Measurements from ENCODE around the gene SAG. TPM values are rescaled to one million over a fixed set of nuclear protein-coding genes. Genes with fewer than 3 reads are reported as not detected.

The SAG gene
- total and polyA plus RNA-seq, 2 of the 13 experiments (the other 11 are each of a cell fraction or from before 2014, with no cell fraction given) = not detected

DNA sequence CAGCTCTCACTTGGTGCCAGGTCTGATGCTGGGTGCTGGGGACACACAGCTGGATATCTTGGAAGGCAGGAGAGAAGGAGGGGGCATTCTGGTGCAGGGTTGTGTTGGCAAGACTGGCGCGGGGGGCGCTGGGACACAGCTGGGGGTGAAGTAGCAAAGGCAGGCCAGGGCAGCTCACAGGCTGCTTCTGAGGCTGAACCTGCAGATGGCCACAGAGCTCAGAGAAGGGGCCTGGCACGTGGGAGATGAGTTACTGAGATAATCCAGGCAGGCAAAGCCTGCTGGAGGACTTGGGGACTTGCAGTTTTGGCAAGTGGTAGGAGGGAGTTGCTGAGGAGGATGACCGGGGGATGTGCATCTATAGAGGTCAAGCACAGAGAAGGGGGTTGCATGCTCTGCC, 30.4 kb downstream of the SAG start:
- CTCF ChIA-PET (ENCODE audit: low intra/inter-chr PET ratio, low total read pairs) = no interaction called here
- TF ChIP-seq BORCS8-MEF2B (CRISPR knock-in tag; IDR thresholded peaks at IDR 0.05) (0 out of 2 replicates have a peak, but pooled peaks have one; percentile 20), SCMH1 (CRISPR knock-in tag; IDR thresholded peaks at IDR 0.05; ENCODE audit: borderline replicate concordance) (no peak), TEAD3 (CRISPR knock-in tag; optimal IDR thresholded peaks at IDR 0.05; ENCODE audit: borderline replicate concordance) (no peak)
- TF ChIP-seq, protein P1, sequence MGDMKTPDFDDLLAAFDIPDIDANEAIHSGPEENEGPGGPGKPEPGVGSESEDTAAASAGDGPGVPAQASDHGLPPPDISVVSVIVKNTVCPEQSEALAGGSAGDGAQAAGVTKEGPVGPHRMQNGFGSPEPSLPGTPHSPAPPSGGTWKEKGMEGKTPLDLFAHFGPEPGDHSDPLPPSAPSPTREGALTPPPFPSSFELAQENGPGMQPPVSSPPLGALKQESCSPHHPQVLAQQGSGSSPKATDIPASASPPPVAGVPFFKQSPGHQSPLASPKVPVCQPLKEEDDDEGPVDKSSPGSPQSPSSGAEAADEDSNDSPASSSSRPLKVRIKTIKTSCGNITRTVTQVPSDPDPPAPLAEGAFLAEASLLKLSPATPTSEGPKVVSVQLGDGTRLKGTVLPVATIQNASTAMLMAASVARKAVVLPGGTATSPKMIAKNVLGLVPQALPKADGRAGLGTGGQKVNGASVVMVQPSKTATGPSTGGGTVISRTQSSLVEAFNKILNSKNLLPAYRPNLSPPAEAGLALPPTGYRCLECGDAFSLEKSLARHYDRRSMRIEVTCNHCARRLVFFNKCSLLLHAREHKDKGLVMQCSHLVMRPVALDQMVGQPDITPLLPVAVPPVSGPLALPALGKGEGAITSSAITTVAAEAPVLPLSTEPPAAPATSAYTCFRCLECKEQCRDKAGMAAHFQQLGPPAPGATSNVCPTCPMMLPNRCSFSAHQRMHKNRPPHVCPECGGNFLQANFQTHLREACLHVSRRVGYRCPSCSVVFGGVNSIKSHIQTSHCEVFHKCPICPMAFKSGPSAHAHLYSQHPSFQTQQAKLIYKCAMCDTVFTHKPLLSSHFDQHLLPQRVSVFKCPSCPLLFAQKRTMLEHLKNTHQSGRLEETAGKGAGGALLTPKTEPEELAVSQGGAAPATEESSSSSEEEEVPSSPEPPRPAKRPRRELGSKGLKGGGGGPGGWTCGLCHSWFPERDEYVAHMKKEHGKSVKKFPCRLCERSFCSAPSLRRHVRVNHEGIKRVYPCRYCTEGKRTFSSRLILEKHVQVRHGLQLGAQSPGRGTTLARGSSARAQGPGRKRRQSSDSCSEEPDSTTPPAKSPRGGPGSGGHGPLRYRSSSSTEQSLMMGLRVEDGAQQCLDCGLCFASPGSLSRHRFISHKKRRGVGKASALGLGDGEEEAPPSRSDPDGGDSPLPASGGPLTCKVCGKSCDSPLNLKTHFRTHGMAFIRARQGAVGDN (CRISPR knock-in tag; IDR thresholded peaks at IDR 0.05) = 0 out of 2 replicates have a peak, but pooled peaks have one; percentile 10
- H3K9me3 ChIP-seq (ENCODE audit: low read length) = no peaks in the 10 kb centered on the region
- no peak overlapping the region for H3K4me3 ChIP-seq (replicated peaks in 1 of 3; ENCODE audit: insufficient read depth in 1 of 3, low read depth in 2 of 3, low read length in 3 of 3)
- no peaks in the 10 kb centered on the region for H3K36me3 ChIP-seq (replicated peaks in 1 of 2; ENCODE audit: control insufficient read depth in 1 of 2, insufficient read depth in 2 of 2, low read length in 2 of 2)
- no peak overlapping the region for H3K9ac ChIP-seq (ENCODE audit: insufficient read depth, low read depth, low read length)
- no TSS peak for BruUV-seq (replicated peaks)
- FAIRE-seq (no peak), ATAC-seq (peak; percentile 63), DNase-seq (ENCODE audit: low spot score) (no peak)
- no peak overlapping the region for H2AFZ ChIP-seq (ENCODE audit: low read length)
- peaks cover 0 to 4% of the 10 kb centered on the region in 2 experiments; a peak in 2 of 5 replicates for H3K27me3 ChIP-seq (ENCODE audit: control insufficient read depth in 1 of 2, insufficient read depth in 2 of 2, low read length in 2 of 2)
- in situ Hi-C loops (cut with HindIII; ENCODE audit: extremely low pct_ligation_motif_present, low pct_unique_long_range_greater_than_20kb) (no loop called here), intact Hi-C loops (cut with micrococcal nuclease; ENCODE audit: unreplicated experiment) (no loop called here)
- H3K4me1 ChIP-seq (ENCODE audit: insufficient read depth, low read length) = peaks cover 29% of the 10 kb centered on the region
- H3K4me2 ChIP-seq (ENCODE audit: low read depth, low read length) = no peak overlapping the region
- POLR2A ChIA-PET = no interaction called here
- WGBS (ENCODE audit: low lambda C conversion rate) = 54% methylated on average over 5 of the region's 5 CpGs
- H3K27ac ChIP-seq (ENCODE audit: extremely low read length, insufficient read depth, low read length) = no peak overlapping the region
- H3K79me2 ChIP-seq (ENCODE audit: insufficient read depth, low read length) = no peaks in the 10 kb centered on the region
- no peaks in the 10 kb centered on the region for H4K20me1 ChIP-seq (ENCODE audit: insufficient read depth, low read length)
